ENCODE measurements around the gene HYI. TPM values are rescaled to one million over a fixed set of nuclear protein-coding genes. Genes with fewer than 3 reads are reported as not detected.
"Not testable (repeated sequence)": the region's sequence is repeated elsewhere in the genome, so short reads cannot be mapped to it uniquely, and the experiment has no call there.

Gene HYI
- total RNA-seq, 1 donor from 2014 or later = 22.6 TPM

GRCh38 chr1:43475611-43476401, 22.1 kb upstream of the HYI start:
- peaks cover 25% of the 10 kb centered on the region for H3K27me3 Mint-ChIP-seq (ENCODE audit: low read depth)
- H3K36me3 Mint-ChIP-seq (ENCODE audit: low read depth); H3K4me3 Mint-ChIP-seq (ENCODE audit: low read depth); H3K9me3 Mint-ChIP-seq; DNase-seq (ENCODE audit: low spot score); H3K4me1 Mint-ChIP-seq (ENCODE audit: low read depth); H3K27ac Mint-ChIP-seq; intact Hi-C loops (cut with micrococcal nuclease): not testable (repeated sequence)

- Mint-ChIP-seq H3K27me3 (ENCODE audit: low read depth) (peaks cover 14% of the 10 kb centered on the region), H3K4me1 (ENCODE audit: low read depth) (no peaks in the 10 kb centered on the region), H3K27ac (no peak overlapping the region), H3K9me3 (no peaks in the 10 kb centered on the region), H3K36me3 (ENCODE audit: low read depth) (no peaks in the 10 kb centered on the region), H3K4me3 (ENCODE audit: low read depth) (no peak overlapping the region)
- no peak for DNase-seq (ENCODE audit: low spot score)
- intact Hi-C loops (cut with micrococcal nuclease) = no loop called here
Observed at GRCh38 chr1:43473463-43473862, 19.7 kb upstream of the HYI start.

- H3K36me3 Mint-ChIP-seq (ENCODE audit: low read depth); H3K27ac Mint-ChIP-seq; DNase-seq (ENCODE audit: low spot score); H3K4me1 Mint-ChIP-seq (ENCODE audit: low read depth); intact Hi-C loops (cut with micrococcal nuclease); H3K4me3 Mint-ChIP-seq (ENCODE audit: low read depth); H3K9me3 Mint-ChIP-seq: not testable (repeated sequence)
- H3K27me3 Mint-ChIP-seq (ENCODE audit: low read depth) = peaks cover 14% of the 10 kb centered on the region
Observed at GRCh38 chr1:43472463-43473151, 18.9 kb upstream of the HYI start.

- Mint-ChIP-seq H3K36me3 (ENCODE audit: low read depth) (no peaks in the 10 kb centered on the region), H3K4me3 (ENCODE audit: low read depth) (no peak overlapping the region), H3K27ac (no peak overlapping the region), H3K9me3 (no peaks in the 10 kb centered on the region), H3K4me1 (ENCODE audit: low read depth) (no peaks in the 10 kb centered on the region), H3K27me3 (ENCODE audit: low read depth) (peaks cover 9% of the 10 kb centered on the region)
- no peak for DNase-seq (ENCODE audit: low spot score)
- intact Hi-C loops (cut with micrococcal nuclease) = no loop called here
Observed at GRCh38 chr1:43472087-43472462, 18.3 kb upstream of the HYI start.

GRCh38 chr1:43469932-43470331, 16.2 kb upstream of the HYI start:
- intact Hi-C loops (cut with micrococcal nuclease) = no loop called here
- H3K27me3 Mint-ChIP-seq (ENCODE audit: low read depth) = peaks cover 6% of the 10 kb centered on the region

GRCh38 chr1:43468414-43468813, 14.7 kb upstream of the HYI start:
- Mint-ChIP-seq H3K27me3 (ENCODE audit: low read depth) (peaks cover under 1% of the 10 kb centered on the region), H3K9me3 (no peaks in the 10 kb centered on the region), H3K4me3 (ENCODE audit: low read depth) (no peak overlapping the region), H3K27ac (no peak overlapping the region), H3K36me3 (ENCODE audit: low read depth) (no peaks in the 10 kb centered on the region), H3K4me1 (ENCODE audit: low read depth) (peaks cover 8% of the 10 kb centered on the region)
- DNase-seq (ENCODE audit: low spot score) = no peak
- intact Hi-C loops (cut with micrococcal nuclease) = no loop called here

More at GRCh38 chr1:43469932-43470331, 16.2 kb upstream of the HYI start:
- no peak for DNase-seq (ENCODE audit: low spot score)
- no peak overlapping the region for H3K27ac Mint-ChIP-seq
- H3K4me1 Mint-ChIP-seq (ENCODE audit: low read depth) = peaks cover 8% of the 10 kb centered on the region
- no peaks in the 10 kb centered on the region for H3K36me3 Mint-ChIP-seq (ENCODE audit: low read depth)
- H3K9me3 Mint-ChIP-seq = no peaks in the 10 kb centered on the region
- H3K4me3 Mint-ChIP-seq (ENCODE audit: low read depth) = no peak overlapping the region

- no peak overlapping the region for H3K27ac Mint-ChIP-seq
Observed at GRCh38 chr1:43466403-43466802, 12.7 kb upstream of the HYI start.

GRCh38 chr1:43465505-43466067, 11.9 kb upstream of the HYI start:
- Mint-ChIP-seq H3K36me3 (ENCODE audit: low read depth) (no peaks in the 10 kb centered on the region), H3K27ac (no peak overlapping the region), H3K27me3 (ENCODE audit: low read depth) (peaks cover 6% of the 10 kb centered on the region), H3K4me1 (ENCODE audit: low read depth) (peaks cover 9% of the 10 kb centered on the region), H3K9me3 (no peaks in the 10 kb centered on the region), H3K4me3 (ENCODE audit: low read depth) (no peak overlapping the region)
- DNase-seq (ENCODE audit: low spot score) = no peak
- intact Hi-C loops (cut with micrococcal nuclease) = no loop called here

More at GRCh38 chr1:43466403-43466802, 12.7 kb upstream of the HYI start:
- intact Hi-C loops (cut with micrococcal nuclease) = no loop called here
- no peaks in the 10 kb centered on the region for H3K9me3 Mint-ChIP-seq
- peaks cover 8% of the 10 kb centered on the region for H3K4me1 Mint-ChIP-seq (ENCODE audit: low read depth)
- H3K27me3 Mint-ChIP-seq (ENCODE audit: low read depth) = peaks cover 2% of the 10 kb centered on the region
- DNase-seq (ENCODE audit: low spot score) = no peak
- H3K4me3 Mint-ChIP-seq (ENCODE audit: low read depth) = no peak overlapping the region
- H3K36me3 Mint-ChIP-seq (ENCODE audit: low read depth) = no peaks in the 10 kb centered on the region

- Mint-ChIP-seq H3K9me3 (no peaks in the 10 kb centered on the region), H3K4me1 (ENCODE audit: low read depth) (peaks cover 9% of the 10 kb centered on the region), H3K27me3 (ENCODE audit: low read depth) (peaks cover 6% of the 10 kb centered on the region), H3K4me3 (ENCODE audit: low read depth) (no peak overlapping the region), H3K27ac (no peak overlapping the region), H3K36me3 (ENCODE audit: low read depth) (no peaks in the 10 kb centered on the region)
- DNase-seq (ENCODE audit: low spot score) = no peak
- intact Hi-C loops (cut with micrococcal nuclease) = no loop called here
Observed at GRCh38 chr1:43464681-43465504, 11.2 kb upstream of the HYI start.

- peaks cover 9% of the 10 kb centered on the region for H3K4me1 Mint-ChIP-seq (ENCODE audit: low read depth)
- H3K4me3 Mint-ChIP-seq (ENCODE audit: low read depth) = no peak overlapping the region
- H3K9me3 Mint-ChIP-seq = no peaks in the 10 kb centered on the region
- H3K27ac Mint-ChIP-seq = no peak overlapping the region
- no peak for DNase-seq (ENCODE audit: low spot score)
- H3K36me3 Mint-ChIP-seq (ENCODE audit: low read depth) = no peaks in the 10 kb centered on the region
- H3K27me3 Mint-ChIP-seq (ENCODE audit: low read depth) = peaks cover 17% of the 10 kb centered on the region
- intact Hi-C loops (cut with micrococcal nuclease) = no loop called here
Observed at GRCh38 chr1:43463479-43463878, 9.7 kb upstream of the HYI start.

- Mint-ChIP-seq H3K27ac (no peak overlapping the region), H3K4me3 (ENCODE audit: low read depth) (no peak overlapping the region), H3K27me3 (ENCODE audit: low read depth) (peaks cover 30% of the 10 kb centered on the region), H3K36me3 (ENCODE audit: low read depth) (no peaks in the 10 kb centered on the region), H3K4me1 (ENCODE audit: low read depth) (peaks cover 4% of the 10 kb centered on the region), H3K9me3 (no peaks in the 10 kb centered on the region)
- intact Hi-C loops (cut with micrococcal nuclease) = no loop called here
- no peak for DNase-seq (ENCODE audit: low spot score)
Observed at GRCh38 chr1:43460988-43461693, 7.4 kb upstream of the HYI start.

GRCh38 chr1:43458379-43458778, 4.6 kb upstream of the HYI start:
- H3K27ac Mint-ChIP-seq; H3K4me3 Mint-ChIP-seq (ENCODE audit: low read depth); H3K9me3 Mint-ChIP-seq; DNase-seq (ENCODE audit: low spot score); H3K36me3 Mint-ChIP-seq (ENCODE audit: low read depth): not testable (repeated sequence)
- intact Hi-C loops (cut with micrococcal nuclease) = loop anchor here (10.0 kb wide), 1 partner anchor 94 kb away; the partner anchor contains the start of gene ELOVL1
- H3K27me3 Mint-ChIP-seq (ENCODE audit: low read depth) = peaks cover 34% of the 10 kb centered on the region
- peaks cover 11% of the 10 kb centered on the region for H3K4me1 Mint-ChIP-seq (ENCODE audit: low read depth)
